Measurements from ENCODE around the gene PRKAR1B.

The PRKAR1B gene

DNA sequence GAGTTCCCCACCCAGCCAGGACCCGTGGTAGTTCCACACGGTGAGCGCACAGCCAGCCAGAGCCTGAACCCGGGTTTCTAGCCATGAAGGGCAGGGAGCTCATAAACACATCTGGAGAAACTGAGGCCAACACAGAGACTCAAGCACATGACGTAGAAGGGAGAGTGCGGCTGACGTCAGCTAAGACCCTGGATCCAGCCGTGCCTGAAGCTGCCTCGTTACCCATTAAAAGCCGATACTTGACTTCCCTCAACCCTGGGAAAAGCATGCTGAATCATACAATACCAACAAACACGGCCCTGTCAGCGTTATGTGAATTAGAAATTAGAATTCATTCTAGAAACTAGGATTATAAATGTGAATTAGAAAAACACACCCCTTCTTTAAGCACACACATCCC is 142.3 kb downstream of the PRKAR1B start:
- H3K27me3 ChIP-seq (ENCODE audit: insufficient read depth, low read length) = no peaks in the 10 kb centered on the region
- TF ChIP-seq EZH2 (IDR thresholded peaks at IDR 0.05; ENCODE audit: borderline replicate concordance, low read length) = no peak
- TF ChIP-seq, protein P1, sequence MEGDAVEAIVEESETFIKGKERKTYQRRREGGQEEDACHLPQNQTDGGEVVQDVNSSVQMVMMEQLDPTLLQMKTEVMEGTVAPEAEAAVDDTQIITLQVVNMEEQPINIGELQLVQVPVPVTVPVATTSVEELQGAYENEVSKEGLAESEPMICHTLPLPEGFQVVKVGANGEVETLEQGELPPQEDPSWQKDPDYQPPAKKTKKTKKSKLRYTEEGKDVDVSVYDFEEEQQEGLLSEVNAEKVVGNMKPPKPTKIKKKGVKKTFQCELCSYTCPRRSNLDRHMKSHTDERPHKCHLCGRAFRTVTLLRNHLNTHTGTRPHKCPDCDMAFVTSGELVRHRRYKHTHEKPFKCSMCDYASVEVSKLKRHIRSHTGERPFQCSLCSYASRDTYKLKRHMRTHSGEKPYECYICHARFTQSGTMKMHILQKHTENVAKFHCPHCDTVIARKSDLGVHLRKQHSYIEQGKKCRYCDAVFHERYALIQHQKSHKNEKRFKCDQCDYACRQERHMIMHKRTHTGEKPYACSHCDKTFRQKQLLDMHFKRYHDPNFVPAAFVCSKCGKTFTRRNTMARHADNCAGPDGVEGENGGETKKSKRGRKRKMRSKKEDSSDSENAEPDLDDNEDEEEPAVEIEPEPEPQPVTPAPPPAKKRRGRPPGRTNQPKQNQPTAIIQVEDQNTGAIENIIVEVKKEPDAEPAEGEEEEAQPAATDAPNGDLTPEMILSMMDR (IDR thresholded peaks at IDR 0.05; ENCODE audit: low read length) = no peak

DNA sequence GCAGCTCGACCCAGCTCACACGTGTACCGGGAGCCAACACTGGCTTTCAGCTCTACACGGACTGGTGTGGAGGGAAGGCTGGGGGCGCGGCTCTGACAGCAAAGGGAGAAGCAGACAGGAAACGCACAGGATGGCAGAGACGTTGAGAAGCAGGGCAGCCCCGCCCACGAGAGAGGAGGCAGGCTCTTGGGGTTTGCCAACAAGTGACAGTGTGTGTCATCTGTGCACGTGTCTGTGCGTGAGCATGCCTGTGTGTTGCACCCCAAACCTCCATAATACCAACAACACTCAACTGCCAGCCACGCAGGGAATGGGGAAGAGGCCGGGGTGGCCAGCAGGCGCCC is 143.0 kb downstream of the PRKAR1B start:
- no peaks in the 10 kb centered on the region for H4K20me1 ChIP-seq (ENCODE audit: insufficient read depth, low read length)
- H3K9ac ChIP-seq (ENCODE audit: low read length) = no peak overlapping the region
- TF ChIP-seq, protein P1 (IDR thresholded peaks at IDR 0.05; ENCODE audit: low read length) = no peak
- TF ChIP-seq EZH2 (IDR thresholded peaks at IDR 0.05; ENCODE audit: borderline replicate concordance, low read length) = no peak
- no peak overlapping the region for H3K27ac ChIP-seq (ENCODE audit: low read depth, low read length, poor library complexity, severe bottlenecking)
- no peaks in the 10 kb centered on the region for H3K4me1 ChIP-seq (ENCODE audit: insufficient read depth, low read length, severe bottlenecking)
- no peaks in the 10 kb centered on the region for H3K27me3 ChIP-seq (ENCODE audit: insufficient read depth, low read length)
- no peaks in the 10 kb centered on the region for H3K9me3 ChIP-seq (ENCODE audit: low read length)
- H2AFZ ChIP-seq (ENCODE audit: low read length) = no peak overlapping the region
- no peaks in the 10 kb centered on the region for H3F3A ChIP-seq (ENCODE audit: insufficient read depth, low read length)
- peaks cover 12% of the 10 kb centered on the region; the same call in 1 of the 2 replicates for H3K36me3 ChIP-seq (ENCODE audit: insufficient read depth, low read length)
- H3K4me3 ChIP-seq (ENCODE audit: low read depth, low read length, poor library complexity, severe bottlenecking) = no peak overlapping the region
- H3K4me2 ChIP-seq (ENCODE audit: low read length) = no peak overlapping the region
- H3K9me2 ChIP-seq (ENCODE audit: low read depth, low read length) = no peaks in the 10 kb centered on the region
- H3K79me2 ChIP-seq (ENCODE audit: insufficient read depth, low read length) = no peaks in the 10 kb centered on the region

More for the DNA sequence above, 142.3 kb downstream of the PRKAR1B start:
- Histone ChIP-seq H3K36me3 (ENCODE audit: insufficient read depth, low read length) (peaks cover 17% of the 10 kb centered on the region; the same call in 1 of the 2 replicates), H3K9me2 (ENCODE audit: low read depth, low read length) (no peaks in the 10 kb centered on the region), H3K79me2 (ENCODE audit: insufficient read depth, low read length) (no peaks in the 10 kb centered on the region), H3K4me3 (ENCODE audit: low read depth, low read length, poor library complexity, severe bottlenecking) (no peak overlapping the region), H3K4me1 (ENCODE audit: insufficient read depth, low read length, severe bottlenecking) (no peaks in the 10 kb centered on the region), H4K20me1 (ENCODE audit: insufficient read depth, low read length) (no peaks in the 10 kb centered on the region), H3K27ac (ENCODE audit: low read depth, low read length, poor library complexity, severe bottlenecking) (no peak overlapping the region), H3K9me3 (ENCODE audit: low read length) (no peaks in the 10 kb centered on the region), H3K9ac (ENCODE audit: low read length) (no peak overlapping the region), H2AFZ (ENCODE audit: low read length) (no peak overlapping the region), H3F3A (ENCODE audit: insufficient read depth, low read length) (no peaks in the 10 kb centered on the region), H3K4me2 (ENCODE audit: low read length) (no peak overlapping the region)

DNA sequence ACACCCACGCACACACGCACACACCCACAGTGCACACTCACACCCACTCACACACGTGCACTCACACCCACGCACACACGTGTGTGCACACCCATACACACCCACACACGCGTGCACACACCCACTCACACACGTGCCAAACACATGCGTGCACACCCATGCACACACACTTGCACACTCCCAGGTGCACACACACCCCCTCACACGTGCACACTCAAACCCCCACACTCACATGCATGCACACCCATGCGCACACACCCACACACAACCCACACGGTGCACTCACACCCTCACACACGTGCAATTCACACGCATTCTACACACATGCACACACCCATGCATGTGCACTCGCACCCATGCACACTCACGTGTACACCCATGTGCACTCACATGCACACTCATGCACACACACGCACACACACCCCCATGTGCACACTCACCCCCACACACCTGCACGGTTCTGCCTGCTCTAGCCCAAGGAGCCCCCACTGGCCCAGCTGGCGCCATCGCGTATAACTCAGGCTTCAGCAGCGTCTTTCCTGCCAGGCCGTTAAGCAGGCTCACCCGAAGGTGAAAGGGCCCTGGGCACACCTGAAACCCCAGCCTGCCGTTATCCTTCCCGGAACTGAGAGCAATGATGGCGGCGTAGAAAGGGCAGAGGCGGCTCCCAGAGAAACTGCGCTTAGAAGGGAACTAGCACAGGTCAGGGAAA is 143.5 kb downstream of the PRKAR1B start:
- Histone ChIP-seq H3K9me3 (ENCODE audit: low read length) (no peaks in the 10 kb centered on the region), H3K79me2 (ENCODE audit: insufficient read depth, low read length) (no peaks in the 10 kb centered on the region), H3K36me3 (ENCODE audit: insufficient read depth, low read length) (peaks cover 6% of the 10 kb centered on the region; the same call in 1 of the 2 replicates), H3K27ac (ENCODE audit: low read depth, low read length, poor library complexity, severe bottlenecking) (no peak overlapping the region), H4K20me1 (ENCODE audit: insufficient read depth, low read length) (no peaks in the 10 kb centered on the region), H2AFZ (ENCODE audit: low read length) (no peak overlapping the region), H3K4me1 (ENCODE audit: insufficient read depth, low read length, severe bottlenecking) (no peaks in the 10 kb centered on the region), H3K4me3 (ENCODE audit: low read depth, low read length, poor library complexity, severe bottlenecking) (no peak overlapping the region), H3K9ac (ENCODE audit: low read length) (no peak overlapping the region), H3F3A (ENCODE audit: insufficient read depth, low read length) (no peaks in the 10 kb centered on the region), H3K9me2 (ENCODE audit: low read depth, low read length) (no peaks in the 10 kb centered on the region), H3K27me3 (ENCODE audit: insufficient read depth, low read length) (no peaks in the 10 kb centered on the region), H3K4me2 (ENCODE audit: low read length) (no peak overlapping the region)
- no peak for TF ChIP-seq EZH2 (IDR thresholded peaks at IDR 0.05; ENCODE audit: borderline replicate concordance, low read length)
- TF ChIP-seq, protein P1 (IDR thresholded peaks at IDR 0.05; ENCODE audit: low read length) = no peak

Data from OCI-LY1 (cell line).